ENCODE results near the gene TLK2.
"Not testable (repeated sequence)": the region's sequence is repeated elsewhere in the genome, so short reads cannot be mapped to it uniquely, and the experiment has no call there.

TLK2 gene

DNA sequence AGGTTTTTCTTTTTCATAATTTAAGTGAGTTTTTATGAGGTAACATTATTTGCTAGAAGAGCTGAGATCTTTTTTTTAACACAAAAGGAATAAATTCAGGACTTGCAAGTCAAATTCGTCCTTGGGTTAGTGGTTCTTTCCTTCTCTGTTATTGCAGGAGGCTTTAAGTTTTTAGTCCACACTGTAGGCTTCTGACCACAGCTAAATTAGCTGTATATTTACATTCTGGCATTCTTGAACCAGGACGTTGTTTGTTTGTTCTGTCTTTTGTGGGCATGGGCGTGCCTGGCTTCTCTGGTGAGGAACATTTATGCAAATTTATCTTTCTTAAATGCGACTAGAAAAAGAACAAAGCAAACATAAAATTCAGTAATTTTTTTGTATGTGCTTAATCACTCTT, 80.3 kb downstream of the TLK2 start:
- in situ Hi-C loops (cut with MboI; ENCODE audit: low sequenced_read_pairs): not testable (repeated sequence)

GRCh38 chr17:62560971-62561370, 82.3 kb downstream of the TLK2 start:
- in situ Hi-C loops (cut with MboI; ENCODE audit: low sequenced_read_pairs): not testable (repeated sequence)

GRCh38 chr17:62562656-62563055, 84.0 kb downstream of the TLK2 start:
- in situ Hi-C loops (cut with MboI; ENCODE audit: low sequenced_read_pairs): no loop called here

- in situ Hi-C loops (cut with MboI; ENCODE audit: low sequenced_read_pairs): no loop called here
Measured at GRCh38 chr17:62565817-62566216, 87.2 kb downstream of the TLK2 start.

DNA sequence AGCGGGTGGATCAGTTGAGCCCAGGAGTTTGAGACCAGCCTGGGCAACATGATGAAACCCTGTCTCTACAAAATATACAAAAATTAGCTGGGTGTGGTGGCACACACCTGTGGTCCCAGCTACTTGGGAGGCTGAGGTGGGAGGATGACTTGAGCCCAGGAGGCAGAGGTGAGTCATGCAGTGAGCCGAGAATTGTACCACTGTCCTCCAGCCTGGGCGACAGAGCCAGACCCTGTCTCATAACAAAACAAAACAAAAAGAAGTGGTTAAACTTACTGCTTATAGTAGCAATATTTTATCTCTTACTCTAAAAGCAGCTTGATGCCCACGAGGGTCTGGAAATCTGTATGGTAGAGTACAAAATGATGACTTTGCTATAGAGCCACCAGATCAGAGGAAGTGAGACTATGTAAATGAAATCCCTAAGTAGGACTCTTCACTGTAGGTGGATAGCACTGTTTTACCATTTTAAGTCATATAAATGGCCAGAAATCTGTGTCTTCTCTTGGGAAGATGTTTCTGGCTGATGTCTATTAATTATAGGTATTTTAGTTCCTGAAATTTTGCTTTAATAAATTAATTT, 88.5 kb downstream of the TLK2 start:
- in situ Hi-C loops (cut with MboI; ENCODE audit: low sequenced_read_pairs): no loop called here

DNA sequence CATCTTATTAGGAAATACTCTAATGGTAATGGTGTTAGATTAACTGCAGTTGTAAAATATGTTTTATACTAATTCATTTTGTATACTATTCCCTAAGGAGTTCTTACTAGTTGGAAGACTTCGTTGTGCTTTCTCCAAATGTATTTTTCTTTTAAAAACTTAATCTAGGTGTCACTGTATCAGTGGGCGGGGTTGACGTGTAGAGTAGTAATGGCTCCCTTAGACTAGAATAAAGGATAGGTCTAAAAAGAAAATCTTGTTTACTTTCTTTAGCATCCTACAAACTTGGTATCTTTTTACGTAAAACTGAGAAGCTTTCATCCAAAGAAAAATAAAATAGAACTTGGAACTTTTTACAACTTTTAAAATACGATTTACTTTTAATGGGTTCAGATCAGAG, 93.9 kb downstream of the TLK2 start:
- in situ Hi-C loops (cut with MboI; ENCODE audit: low sequenced_read_pairs): no loop called here

GRCh38 chr17:62572888-62573401, 94.3 kb downstream of the TLK2 start:
- in situ Hi-C loops (cut with MboI; ENCODE audit: low sequenced_read_pairs): no loop called here

GRCh38 chr17:62573480-62574117, 95.0 kb downstream of the TLK2 start:
- in situ Hi-C loops (cut with MboI; ENCODE audit: low sequenced_read_pairs): no loop called here

DNA sequence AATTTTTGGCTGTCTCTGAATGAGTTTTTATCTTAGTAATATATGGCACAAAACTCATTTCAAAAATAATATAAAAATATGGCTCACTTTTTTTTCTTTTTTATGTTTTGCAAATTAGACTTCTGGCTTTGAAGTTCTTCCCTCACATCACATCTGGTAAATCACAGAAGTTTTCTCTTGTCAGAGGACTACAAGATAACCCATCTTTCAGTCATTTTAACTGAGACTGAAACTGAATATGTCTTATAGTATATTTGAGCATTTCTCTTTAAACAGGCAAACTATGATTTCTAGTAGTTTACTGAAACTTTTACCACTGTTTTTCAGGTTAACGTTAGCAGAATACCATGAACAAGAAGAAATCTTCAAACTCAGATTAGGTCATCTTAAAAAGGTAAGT, 97.8 kb downstream of the TLK2 start:
- in situ Hi-C loops (cut with MboI; ENCODE audit: low sequenced_read_pairs): no loop called here

GRCh38 chr17:62578757-62579487, 100.3 kb downstream of the TLK2 start:
- in situ Hi-C loops (cut with MboI; ENCODE audit: low sequenced_read_pairs): no loop called here

GRCh38 chr17:62580947-62581346, 102.3 kb downstream of the TLK2 start:
- in situ Hi-C loops (cut with MboI; ENCODE audit: low sequenced_read_pairs): no loop called here

DNA sequence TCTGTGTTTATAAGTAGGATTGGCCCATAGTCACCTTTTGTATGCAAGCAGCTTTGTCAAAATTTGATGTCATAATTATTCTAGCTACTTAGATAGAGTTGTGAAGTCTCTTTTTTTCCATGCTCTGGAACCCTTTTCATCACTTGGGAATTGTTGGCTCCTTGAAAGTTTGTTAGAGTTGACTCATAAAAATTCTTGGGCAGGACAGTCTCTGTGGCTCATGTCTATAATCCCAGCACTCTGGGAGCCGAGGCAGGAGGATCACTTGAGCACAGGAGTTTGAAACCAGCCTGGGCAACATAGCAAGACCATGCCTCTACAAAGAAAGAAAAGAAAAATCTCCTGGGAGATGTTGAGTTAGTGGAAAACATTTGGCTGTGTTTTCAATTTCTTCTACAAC, 103.1 kb downstream of the TLK2 start:
- in situ Hi-C loops (cut with MboI; ENCODE audit: low sequenced_read_pairs): no loop called here

- in situ Hi-C loops (cut with MboI; ENCODE audit: low sequenced_read_pairs): no loop called here
Measured at GRCh38 chr17:62587554-62587953, 108.9 kb downstream of the TLK2 start.

DNA sequence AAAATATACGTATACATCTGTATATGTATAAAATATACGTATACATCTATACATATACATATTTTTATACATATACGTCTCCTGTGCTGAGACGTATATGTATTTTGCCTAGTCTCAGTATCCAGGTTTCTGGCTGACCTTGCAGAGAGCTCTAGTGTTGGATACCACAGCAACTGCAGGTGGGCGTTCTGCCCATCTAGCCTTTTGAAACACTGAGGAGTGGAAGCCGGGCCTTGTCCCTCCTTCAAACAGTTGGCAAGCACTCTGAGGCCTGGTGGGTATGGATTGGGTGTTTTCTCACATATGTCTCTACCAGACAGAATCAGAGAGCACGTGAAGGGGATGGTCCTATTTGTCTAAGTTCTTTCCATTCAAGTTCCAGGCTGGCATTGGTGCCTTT, 109.5 kb downstream of the TLK2 start:
- in situ Hi-C loops (cut with MboI; ENCODE audit: low sequenced_read_pairs): no loop called here

DNA sequence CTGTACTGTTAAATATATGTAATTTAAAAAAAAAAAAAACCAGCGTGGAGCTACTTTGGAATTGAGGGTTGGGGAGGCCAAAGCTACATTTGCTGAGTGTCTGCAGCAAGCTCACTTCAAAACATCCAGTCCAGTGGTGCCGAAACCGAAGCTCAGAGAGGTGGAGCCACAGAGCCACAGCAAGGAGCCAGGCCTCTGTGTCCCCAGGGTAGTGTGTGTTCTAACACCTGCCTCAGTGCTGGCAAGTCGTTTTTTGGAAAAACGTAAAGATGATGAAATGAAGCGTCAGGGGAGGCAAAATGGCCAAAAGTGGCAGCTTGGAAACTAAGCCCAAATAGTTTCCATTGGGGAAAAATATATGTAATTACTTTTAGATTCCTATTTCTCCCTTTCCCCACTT, 112.7 kb downstream of the TLK2 start:
- in situ Hi-C loops (cut with MboI; ENCODE audit: low sequenced_read_pairs): no loop called here

DNA sequence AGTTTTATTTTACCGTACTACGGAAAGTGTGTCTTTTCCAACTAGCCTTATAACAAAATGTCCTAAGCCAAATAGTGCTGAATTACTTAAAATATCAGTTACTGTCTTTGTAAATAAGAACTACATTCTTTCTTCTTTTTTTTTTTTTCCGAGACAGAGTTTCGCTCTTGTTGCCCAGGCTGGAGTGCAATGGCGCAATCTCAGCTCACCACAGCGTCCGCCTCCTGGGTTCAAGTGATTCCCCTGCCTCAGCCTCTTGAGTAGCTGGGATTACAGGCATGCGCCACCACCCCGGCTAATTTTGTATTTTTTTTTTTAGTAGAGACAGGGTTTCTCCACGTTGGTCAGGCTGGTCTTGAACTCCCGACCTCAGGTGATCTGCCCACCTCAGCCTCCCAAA, 113.2 kb downstream of the TLK2 start:
- in situ Hi-C loops (cut with MboI; ENCODE audit: low sequenced_read_pairs): not testable (repeated sequence)

GRCh38 chr17:62592341-62593099, 113.9 kb downstream of the TLK2 start:
- in situ Hi-C loops (cut with MboI; ENCODE audit: low sequenced_read_pairs): no loop called here

DNA sequence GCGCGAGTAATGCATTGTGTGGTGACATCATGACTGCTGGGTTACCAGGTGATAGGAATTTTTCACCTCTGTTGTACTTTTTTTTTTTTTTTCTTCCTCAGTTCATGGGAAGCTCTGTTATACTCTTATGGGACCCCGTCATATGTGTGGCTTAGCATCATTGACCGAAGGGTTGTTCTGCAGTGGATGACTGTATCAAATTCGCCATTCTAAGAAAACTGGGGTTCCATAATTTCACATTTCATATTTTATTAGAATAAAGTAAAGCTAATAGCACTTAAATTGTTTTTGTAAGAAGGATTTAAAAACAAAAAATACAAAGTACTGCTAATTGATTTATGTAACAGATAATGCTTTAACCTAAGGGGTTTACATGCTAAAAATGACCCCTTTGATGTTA, 116.9 kb downstream of the TLK2 start:
- in situ Hi-C loops (cut with MboI; ENCODE audit: low sequenced_read_pairs): no loop called here

- in situ Hi-C loops (cut with MboI; ENCODE audit: low sequenced_read_pairs): no loop called here
Measured at GRCh38 chr17:62596662-62597061, 118.0 kb downstream of the TLK2 start.

- in situ Hi-C loops (cut with MboI; ENCODE audit: low sequenced_read_pairs): no loop called here
Measured at GRCh38 chr17:62597150-62597549, 118.5 kb downstream of the TLK2 start.

DNA sequence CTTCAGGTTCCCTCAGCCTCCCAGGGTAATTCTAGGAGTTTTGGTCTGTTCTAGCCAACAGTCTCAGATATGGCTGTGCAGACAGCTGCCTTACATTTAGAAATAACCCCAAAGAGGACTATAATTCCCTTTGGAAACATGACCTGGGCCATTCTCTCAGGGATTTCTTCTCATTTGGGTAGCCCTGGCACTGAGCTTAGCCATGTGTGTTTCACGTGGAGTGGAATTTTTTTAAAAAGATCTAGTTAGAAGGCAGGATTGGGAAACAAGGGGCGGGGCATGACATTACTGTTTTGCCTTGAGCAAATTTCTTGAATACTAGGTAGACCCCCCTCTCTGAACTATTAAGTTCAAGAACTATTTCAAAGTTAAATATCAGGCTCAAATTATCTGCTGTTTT, 119.3 kb downstream of the TLK2 start:
- in situ Hi-C loops (cut with MboI; ENCODE audit: low sequenced_read_pairs): no loop called here
